Measurements from ENCODE around the gene TDRD9. TPM values are rescaled to one million over a fixed set of nuclear protein-coding genes. Genes with fewer than 3 reads are reported as not detected.

TDRD9 gene
- total and polyA plus RNA-seq, 12 donors: 0.55 to 8.4 (median 2.4) TPM

DNA sequence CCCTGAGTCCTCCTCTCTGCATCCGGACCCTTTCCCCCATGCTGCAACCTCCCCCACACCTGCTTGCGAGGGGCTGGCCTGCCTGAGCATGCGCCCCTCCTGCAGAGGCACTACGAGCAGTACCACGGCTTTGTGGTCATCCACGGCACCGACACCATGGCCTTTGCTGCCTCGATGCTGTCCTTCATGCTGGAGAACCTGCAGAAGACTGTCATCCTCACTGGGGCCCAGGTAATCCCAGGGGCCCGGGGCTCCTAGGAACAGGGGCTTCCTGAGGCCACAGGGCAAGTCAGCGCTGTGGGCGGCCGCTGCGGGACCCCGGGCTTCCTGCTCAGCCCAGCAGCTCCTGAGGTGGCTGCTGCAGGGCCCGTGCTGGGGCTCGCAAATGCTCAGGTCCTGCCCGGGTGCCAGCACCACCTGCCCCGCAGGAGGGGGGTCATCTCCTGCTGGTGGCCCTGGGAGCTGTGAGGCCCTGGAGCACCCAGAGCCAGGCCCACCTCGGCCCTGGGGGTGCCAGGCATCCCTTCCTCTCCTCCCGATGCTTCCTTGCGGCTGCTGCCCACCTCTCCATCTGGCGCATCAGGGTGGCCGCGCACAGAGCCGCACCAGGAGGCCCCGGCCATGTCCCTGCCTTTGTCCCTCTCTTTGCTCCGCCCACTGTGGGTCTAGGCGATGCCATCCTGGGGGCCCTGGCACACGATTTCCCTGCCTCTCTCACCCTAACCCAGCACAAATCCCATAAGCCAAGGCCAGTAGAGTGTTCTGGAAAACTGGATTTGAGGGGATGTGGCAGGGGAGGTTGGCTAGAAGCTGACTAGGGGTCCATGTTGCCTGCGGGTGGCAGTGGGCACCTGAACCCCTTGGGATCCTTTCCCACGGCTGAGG, 167.4 kb downstream of the TDRD9 start:
- H3K36me3 ChIP-seq: no peaks in the 10 kb centered on the region
- ATAC-seq: no peak
- WGBS, 2 donors: 84 to 87% methylated on average over 28 to 31 of the region's 31 CpGs
- intact Hi-C loops (cut with DNase I): loop anchor here in 2 of 10 donors (5.0 to 10.0 kb wide), 2 partner anchors 539 to 542 kb away; no protein-coding TSS in a partner anchor
- no peak overlapping the region for H3K4me3 ChIP-seq
- no peaks in the 10 kb centered on the region for H3K9me3 ChIP-seq
- H3K4me1 ChIP-seq: peaks cover 0 to 6% (median 0%) of the 10 kb centered on the region in 9 donors
- peaks cover 0 to 21% (median 10%) of the 10 kb centered on the region in 7 donors for H3K27me3 ChIP-seq
- DNase-seq: peak in 1 of 2 donors; percentile 7
- H3K27ac ChIP-seq: no peak overlapping the region
- TF ChIP-seq, protein P1, sequence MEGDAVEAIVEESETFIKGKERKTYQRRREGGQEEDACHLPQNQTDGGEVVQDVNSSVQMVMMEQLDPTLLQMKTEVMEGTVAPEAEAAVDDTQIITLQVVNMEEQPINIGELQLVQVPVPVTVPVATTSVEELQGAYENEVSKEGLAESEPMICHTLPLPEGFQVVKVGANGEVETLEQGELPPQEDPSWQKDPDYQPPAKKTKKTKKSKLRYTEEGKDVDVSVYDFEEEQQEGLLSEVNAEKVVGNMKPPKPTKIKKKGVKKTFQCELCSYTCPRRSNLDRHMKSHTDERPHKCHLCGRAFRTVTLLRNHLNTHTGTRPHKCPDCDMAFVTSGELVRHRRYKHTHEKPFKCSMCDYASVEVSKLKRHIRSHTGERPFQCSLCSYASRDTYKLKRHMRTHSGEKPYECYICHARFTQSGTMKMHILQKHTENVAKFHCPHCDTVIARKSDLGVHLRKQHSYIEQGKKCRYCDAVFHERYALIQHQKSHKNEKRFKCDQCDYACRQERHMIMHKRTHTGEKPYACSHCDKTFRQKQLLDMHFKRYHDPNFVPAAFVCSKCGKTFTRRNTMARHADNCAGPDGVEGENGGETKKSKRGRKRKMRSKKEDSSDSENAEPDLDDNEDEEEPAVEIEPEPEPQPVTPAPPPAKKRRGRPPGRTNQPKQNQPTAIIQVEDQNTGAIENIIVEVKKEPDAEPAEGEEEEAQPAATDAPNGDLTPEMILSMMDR (IDR thresholded peaks at IDR 0.05): no peak

DNA sequence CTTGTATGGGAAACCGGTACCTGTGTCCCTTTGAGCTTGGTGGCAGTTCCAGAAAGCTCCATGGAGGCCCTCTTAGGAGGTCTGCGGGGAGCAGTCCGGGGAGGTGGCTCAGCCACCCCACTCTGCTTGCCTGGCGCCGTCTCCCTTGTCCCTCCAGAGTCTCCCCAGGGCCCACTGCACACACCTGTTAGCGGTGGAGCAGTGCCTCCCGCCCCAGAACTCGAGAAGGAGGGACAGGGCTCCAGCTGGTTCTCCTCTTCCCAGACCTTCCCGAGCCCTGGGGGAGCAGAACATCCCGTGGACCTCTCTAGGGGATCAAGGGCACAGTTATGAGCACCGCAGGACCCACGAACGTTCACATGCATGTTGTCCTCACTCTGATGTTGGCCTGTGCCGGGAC, 168.1 kb downstream of the TDRD9 start:
- H3K4me3 ChIP-seq: no peak overlapping the region
- no peaks in the 10 kb centered on the region for H3K9me3 ChIP-seq
- peaks cover 0 to 21% (median 10%) of the 10 kb centered on the region in 7 donors for H3K27me3 ChIP-seq
- no peaks in the 10 kb centered on the region for H3K36me3 ChIP-seq
- WGBS, 2 donors: 84 to 85% methylated on average over 14 of the region's 14 CpGs
- DNase-seq (peak in 1 of 2 donors; percentile 3), ATAC-seq (no peak)
- intact Hi-C loops (cut with DNase I): loop anchor here in 2 of 10 donors (5.0 to 10.0 kb wide), 2 partner anchors 538 to 541 kb away; no protein-coding TSS in a partner anchor
- H3K27ac ChIP-seq: no peak overlapping the region
- peaks cover 0 to 6% (median 0%) of the 10 kb centered on the region in 9 donors for H3K4me1 ChIP-seq
- TF ChIP-seq, protein P1 (IDR thresholded peaks at IDR 0.05): no peak

DNA sequence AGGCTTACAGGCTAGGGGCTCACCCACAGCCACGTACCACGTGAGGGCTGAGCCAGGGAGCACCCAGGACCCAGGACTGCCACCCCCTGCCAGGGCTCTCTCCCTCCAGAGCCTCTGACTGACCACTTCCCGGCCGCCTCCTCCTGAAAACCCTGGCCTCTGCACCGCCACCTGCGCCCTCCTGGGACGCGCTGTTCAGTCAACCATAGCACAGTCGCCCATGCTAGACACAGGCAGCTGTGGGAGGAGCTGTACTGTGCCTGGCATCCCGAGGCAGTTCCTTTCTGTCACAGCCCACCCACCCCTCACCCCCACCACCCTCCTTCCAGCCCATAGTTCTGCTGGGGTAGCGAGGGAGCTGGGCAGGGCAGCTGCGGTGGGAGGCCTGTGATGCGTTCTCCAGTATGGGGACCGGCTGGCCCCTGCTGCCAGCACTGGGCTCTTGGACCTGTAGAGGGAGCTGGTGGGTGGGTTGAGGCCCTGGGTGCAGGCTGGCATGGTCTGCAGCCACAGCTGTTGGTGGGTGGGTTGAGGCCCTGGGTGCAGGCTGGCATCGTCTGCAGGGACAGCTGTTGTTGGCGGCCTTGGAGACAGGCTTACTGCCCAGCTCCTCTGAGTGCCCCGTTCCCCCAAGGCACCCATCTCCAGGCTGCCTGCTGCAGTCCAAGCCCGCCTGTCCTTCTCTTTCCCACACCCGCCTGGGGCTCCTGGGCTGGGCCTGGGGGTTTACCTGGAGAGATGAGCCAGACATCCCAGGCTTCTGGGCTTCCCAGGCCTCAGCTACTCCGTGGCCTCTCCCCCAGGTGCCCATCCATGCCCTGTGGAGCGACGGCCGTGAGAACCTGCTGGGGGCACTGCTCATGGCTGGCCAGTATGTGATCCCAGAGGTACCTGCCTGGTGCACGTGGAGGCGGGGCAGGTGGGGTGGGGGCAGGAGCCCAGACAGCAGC, 168.8 kb downstream of the TDRD9 start:
- Histone ChIP-seq H3K4me1 (peaks cover 0 to 6% (median 0%) of the 10 kb centered on the region in 9 donors), H3K4me3 (no peak overlapping the region), H3K36me3 (no peaks in the 10 kb centered on the region), H3K27ac (no peak overlapping the region), H3K9me3 (no peaks in the 10 kb centered on the region), H3K27me3 (peaks cover 0 to 18% (median 10%) of the 10 kb centered on the region in 7 donors)
- intact Hi-C loops (cut with DNase I): loop anchor here in 2 of 10 donors (5.0 to 10.0 kb wide), 2 partner anchors 538 to 540 kb away; no protein-coding TSS in a partner anchor
- WGBS, 2 donors: 80 to 81% methylated on average over 25 of the region's 25 CpGs
- TF ChIP-seq, protein P1 (IDR thresholded peaks at IDR 0.05): peak in 1 of 9 donors; percentile 9
- DNase-seq: peak in 1 of 2 donors; percentile 5
- ATAC-seq: no peak

Measured in heart right ventricle (tissue), 16 donors.